Left ventricle myocardium inferior (tissue), 1 donor: Measurements from ENCODE around the gene CABLES2. TPM values are rescaled to one million over a fixed set of nuclear protein-coding genes. Genes with fewer than 3 reads are reported as not detected.

Source experiments
- DNase-seq: peaks from one replicate; pipeline ENCODE4 v3.0.0-alpha.2; 2020
- H3K27ac ChIP-seq: fragments of 200-600 bp; replicated peaks from 2 replicates; pipeline ENCODE4 v1.8.0; 2021
- H3K27me3 ChIP-seq: fragments of 200-600 bp; 2 replicates; pipeline ENCODE4 v1.8.0; 2021; ENCODE audit warnings: low read depth
- H3K36me3 ChIP-seq: fragments of 200-600 bp; 2 replicates; pipeline ENCODE4 v1.8.0; 2021
- H3K4me1 ChIP-seq: fragments of 200-600 bp; 2 replicates; pipeline ENCODE4 v1.8.0; 2021
- H3K4me3 ChIP-seq: fragments of 200-600 bp; 2 replicates; pipeline ENCODE4 v1.8.0; 2021; ENCODE audit warnings: mild to moderate bottlenecking, moderate library complexity
- H3K9me3 ChIP-seq: fragments of 200-600 bp; replicated peaks from 2 replicates; pipeline ENCODE4 v1.8.0; 2021
- CTCF ChIP-seq: fragments of 200-600 bp; IDR thresholded peaks from 2 replicates; pipeline ENCODE4 v1.8.0; 2021; ENCODE audit warnings: antibody characterized with exemption, mild to moderate bottlenecking, borderline replicate concordance
- intact Hi-C: fragments of 100-400 bp; cut with micrococcal nuclease; formaldehyde crosslinking; loops from one replicate; pipeline ENCODE4 v1.11.0; 2022
- total RNA-seq: library from RNA; stranded (reverse); fragmentation: NEBNext Ultra II Directional; extraction: Animal tissue kit (Norgen Biotek cat#: 25700); gene quantifications from one replicate; pipeline ENCODE4 v1.2.1, GENCODE V29; 2021
- donor health status: DM: no; HTN: yes; CAD: no; lungs with severe emphysema.

CABLES2 gene
- total RNA-seq, 1 donor from 2014 or later: 12.0 TPM

GRCh38 chr20:62382306-62383198 is 24.5 kb downstream of the CABLES2 start:
- Histone ChIP-seq H3K27ac (peak overlapping the region; percentile 61), H3K9me3 (no peaks in the 10 kb centered on the region), H3K4me1 (peaks cover 64% of the 10 kb centered on the region), H3K4me3 (no peak overlapping the region), H3K36me3 (no peaks in the 10 kb centered on the region), H3K27me3 (no peaks in the 10 kb centered on the region)
- intact Hi-C loops: loop anchor here (5.0 kb wide), 1 partner anchor 80 kb away; the partner anchor contains the start of gene ADRM1
- DNase-seq: peak; percentile 72
- peak; percentile 97 for TF ChIP-seq CTCF

- Histone ChIP-seq H3K4me3 (no peak overlapping the region), H3K27ac (peak overlapping the region; percentile 91), H3K4me1 (peaks cover 65% of the 10 kb centered on the region), H3K36me3 (no peaks in the 10 kb centered on the region), H3K27me3 (no peaks in the 10 kb centered on the region), H3K9me3 (no peaks in the 10 kb centered on the region)
- no peak for TF ChIP-seq CTCF
- intact Hi-C loops: loop anchor here (5.0 kb wide), 1 partner anchor 80 kb away; the partner anchor contains the start of gene ADRM1
- no peak for DNase-seq
Measured at GRCh38 chr20:62381842-62382241, 25.2 kb downstream of the CABLES2 start.

GRCh38 chr20:62381202-62381797 is 25.8 kb downstream of the CABLES2 start:
- Histone ChIP-seq H3K4me3 (peak overlapping the region; percentile 36), H3K9me3 (no peaks in the 10 kb centered on the region), H3K4me1 (peaks cover 66% of the 10 kb centered on the region), H3K27ac (peak overlapping the region; percentile 91), H3K27me3 (no peaks in the 10 kb centered on the region), H3K36me3 (no peaks in the 10 kb centered on the region)
- no peak for DNase-seq
- no peak for TF ChIP-seq CTCF
- intact Hi-C loops: loop anchor here (5.0 kb wide), 1 partner anchor 79 kb away; the partner anchor contains the start of gene ADRM1

GRCh38 chr20:62378215-62378614 is 28.9 kb downstream of the CABLES2 start:
- Histone ChIP-seq H3K9me3 (no peaks in the 10 kb centered on the region), H3K36me3 (no peaks in the 10 kb centered on the region), H3K27me3 (no peaks in the 10 kb centered on the region), H3K27ac (peak overlapping the region; percentile 86), H3K4me3 (no peak overlapping the region), H3K4me1 (peaks cover 72% of the 10 kb centered on the region)
- intact Hi-C loops: no loop called here
- DNase-seq: no peak
- TF ChIP-seq CTCF: no peak

GRCh38 chr20:62377615-62378178 is 29.4 kb downstream of the CABLES2 start:
- DNase-seq: peak; percentile 59

More at GRCh38 chr20:62377615-62378178, 29.4 kb downstream of the CABLES2 start:
- H3K36me3 ChIP-seq: no peaks in the 10 kb centered on the region
- intact Hi-C loops: no loop called here
- H3K27ac ChIP-seq: peak overlapping the region; percentile 86
- TF ChIP-seq CTCF: no peak
- H3K27me3 ChIP-seq: no peaks in the 10 kb centered on the region
- H3K4me3 ChIP-seq: no peak overlapping the region
- H3K9me3 ChIP-seq: no peaks in the 10 kb centered on the region
- H3K4me1 ChIP-seq: peaks cover 72% of the 10 kb centered on the region
